IMR-90 (cell line): ENCODE measurements around the gene SYNM. TPM values are rescaled to one million over a fixed set of nuclear protein-coding genes. Genes with fewer than 3 reads are reported as not detected.

ENCODE experiments used
- ATAC-seq: fragments of 200-7000 bp; cut with Tn5 transposase; 2 replicates; pipeline ENCODE4 v1.9.1; 2020; ENCODE audit warnings: low read depth, mild to moderate bottlenecking, moderate library complexity
- BruUV-seq: library from RNA; stranded (reverse); fragments of 400-500 nt; replicated peaks from 2 replicates; lab custom pipeline; 2021; lab: Mats Ljungman, UMichigan
- CTCF ChIA-PET: fragments of 300-600 bp; formaldehyde crosslinking; extraction: SDS; loops from one replicate; lab custom pipeline; 2021; ENCODE audit warnings: antibody characterized with exemption; lab: Yijun Ruan, JAX
- POLR2A ChIA-PET: fragments of 300-600 bp; sonication (Branson Sonifier 250); formaldehyde crosslinking; loops from one replicate; lab custom pipeline; 2022; ENCODE audit warnings: antibody characterized with exemption; ENCODE audit not compliant: unreplicated experiment; lab: Charles Lee
- DNase-seq: peaks from one replicate; pipeline ENCODE4 v3.0.0; 2013
- H2AFZ ChIP-seq: replicated peaks from 2 replicates; pipeline ENCODE3; 2013; ENCODE audit warnings: low read length, mild to moderate bottlenecking; ENCODE audit not compliant: poor library complexity
- H2AK5ac ChIP-seq: 2 replicates; pipeline ENCODE4 v1.6.1; 2013; ENCODE audit warnings: low read depth, low read length, inconsistent platforms
- H2AK9ac ChIP-seq: replicated peaks from 2 replicates; pipeline ENCODE3; 2013; ENCODE audit warnings: mild to moderate bottlenecking, low read depth, low read length, moderate library complexity; ENCODE audit not compliant: poor library complexity
- H2BK120ac ChIP-seq: 2 replicates; pipeline ENCODE4 v1.6.1; 2013; ENCODE audit warnings: low read depth, low read length, inconsistent platforms
- H2BK15ac ChIP-seq: 3 replicates; pipeline ENCODE4 v1.6.1; 2013; ENCODE audit warnings: low read depth, low read length, inconsistent platforms
- H2BK20ac ChIP-seq: 2 replicates; pipeline ENCODE4 v1.6.1; 2013; ENCODE audit warnings: low read depth, mild to moderate bottlenecking, inconsistent platforms, low read length, moderate library complexity
- H2BK5ac ChIP-seq: 2 replicates; pipeline ENCODE4 v1.6.1; 2013; ENCODE audit warnings: mild to moderate bottlenecking, low read depth, low read length, inconsistent platforms; ENCODE audit not compliant: poor library complexity, severe bottlenecking
- H3K14ac ChIP-seq: replicated peaks from 2 replicates; pipeline ENCODE4 v1.6.1; 2013; ENCODE audit warnings: low read depth, low read length, inconsistent platforms
- H3K18ac ChIP-seq: 2 replicates; pipeline ENCODE4 v1.6.1; 2013; ENCODE audit warnings: low read depth, low read length, control low read depth
- H3K23ac ChIP-seq: 2 replicates; pipeline ENCODE4 v1.6.1; 2013; ENCODE audit warnings: low read depth, low read length, inconsistent platforms
- H3K27ac ChIP-seq: 2 replicates; pipeline ENCODE4 v1.5.1; 2013; ENCODE audit warnings: mild to moderate bottlenecking, control low read depth, low read length; ENCODE audit not compliant: insufficient read depth
- H3K27me3 ChIP-seq: 2 replicates; pipeline ENCODE4 v1.6.1; 2013; ENCODE audit warnings: low read length; ENCODE audit not compliant: control insufficient read depth, insufficient read depth
- H3K36me3 ChIP-seq: 2 replicates; pipeline ENCODE4 v1.6.1; 2013; ENCODE audit warnings: low read length, mixed read lengths; ENCODE audit not compliant: control insufficient read depth, insufficient read depth
- H3K4ac ChIP-seq: 2 replicates; pipeline ENCODE4 v1.6.1; 2013; ENCODE audit warnings: low read depth, low read length, inconsistent platforms
- H3K4me1 ChIP-seq: 2 replicates; pipeline ENCODE4 v1.6.1; 2013; ENCODE audit warnings: low read length, mixed read lengths; ENCODE audit not compliant: control insufficient read depth, insufficient read depth
- H3K4me2 ChIP-seq: 2 replicates; pipeline ENCODE4 v1.6.1; 2013; ENCODE audit warnings: low read depth, mild to moderate bottlenecking, control low read depth, low read length, moderate library complexity
- H3K4me3 ChIP-seq: 2 replicates; pipeline ENCODE4 v1.5.1; 2013; ENCODE audit warnings: low read depth, mild to moderate bottlenecking, control low read depth, low read length, moderate library complexity; ENCODE audit not compliant: insufficient read depth
- H3K56ac ChIP-seq: 2 replicates; pipeline ENCODE4 v1.6.1; 2013; ENCODE audit warnings: low read length, inconsistent platforms; ENCODE audit not compliant: insufficient read depth; ENCODE audit errors: extremely low read depth
- H3K79me1 ChIP-seq, 2 experiments: 2 replicates each; pipeline ENCODE4 v1.6.1; 2013; ENCODE audit warnings: low read length in 2 of 2, inconsistent platforms in 1 of 2, low read depth in 1 of 2
- H3K9ac ChIP-seq: 2 replicates; pipeline ENCODE4 v1.6.1; 2013; ENCODE audit warnings: low read depth, low read length, control low read depth
- H3K9me1 ChIP-seq: 2 replicates; pipeline ENCODE4 v1.6.1; 2013; ENCODE audit warnings: low read length, inconsistent platforms; ENCODE audit not compliant: insufficient read depth
- H3K9me3 ChIP-seq: 2 replicates; pipeline ENCODE4 v1.6.1; 2013; ENCODE audit warnings: low read length; ENCODE audit not compliant: control insufficient read depth, insufficient read depth
- H4K20me1 ChIP-seq: 2 replicates; pipeline ENCODE4 v1.6.1; 2013; ENCODE audit warnings: low read length, inconsistent platforms; ENCODE audit not compliant: insufficient read depth
- H4K5ac ChIP-seq: 2 replicates; pipeline ENCODE4 v1.6.1; 2013; ENCODE audit warnings: mild to moderate bottlenecking, low read depth, low read length, control low read depth
- H4K8ac ChIP-seq, 2 experiments: 2 replicates each; pipeline ENCODE4 v1.6.1; 2013; ENCODE audit warnings: low read depth in 2 of 2, low read length in 2 of 2, control low read depth in 1 of 2, inconsistent platforms in 1 of 2
- H4K91ac ChIP-seq: 2 replicates; pipeline ENCODE4 v1.6.1; 2013; ENCODE audit warnings: low read depth, low read length, inconsistent platforms; ENCODE audit not compliant: insufficient read depth
- BHLHE40 ChIP-seq: fragments of 150-350 bp; IDR thresholded peaks from 2 replicates; pipeline ENCODE4 v1.6.1; 2016; ENCODE audit warnings: mild to moderate bottlenecking, low read depth, low read length
- CEBPB ChIP-seq: IDR thresholded peaks from 2 replicates; pipeline ENCODE4 v1.6.1; 2012; ENCODE audit warnings: low read depth, low read length, improper control_type of control experiment
- CHD1 ChIP-seq: IDR thresholded peaks from 2 replicates; pipeline ENCODE4 v1.6.1; 2012; ENCODE audit warnings: low read depth, low read length, improper control_type of control experiment
- CTCF ChIP-seq: conservative IDR thresholded peaks from 2 replicates; pipeline ENCODE4 v1.5.1; 2012; ENCODE audit warnings: mild to moderate bottlenecking, low read depth, low read length, improper control_type of control experiment
- FOS ChIP-seq: fragments of 150-350 bp; IDR thresholded peaks from 2 replicates; pipeline ENCODE4 v1.6.1; 2016; ENCODE audit warnings: low read depth, low read length
- MAFK ChIP-seq: IDR thresholded peaks from 2 replicates; pipeline ENCODE4 v1.6.1; 2012; ENCODE audit warnings: low read depth, low read length, improper control_type of control experiment
- MAZ ChIP-seq: IDR thresholded peaks from 2 replicates; pipeline ENCODE4 v1.6.1; 2012; ENCODE audit warnings: low read depth, mild to moderate bottlenecking, low read length, improper control_type of control experiment, moderate library complexity, borderline replicate concordance
- MXI1 ChIP-seq: IDR thresholded peaks from 2 replicates; pipeline ENCODE4 v1.6.1; 2012; ENCODE audit warnings: low read depth, mild to moderate bottlenecking, low read length, moderate library complexity, borderline replicate concordance
- NFE2L2 ChIP-seq: fragments of 150-350 bp; IDR thresholded peaks from 2 replicates; pipeline ENCODE4 v1.6.1; 2016; ENCODE audit warnings: low read depth, mild to moderate bottlenecking, low read length
- POLR2A ChIP-seq: IDR thresholded peaks from 2 replicates; pipeline ENCODE4 v1.6.1; 2012; ENCODE audit warnings: mild to moderate bottlenecking, low read depth, low read length
- RAD21 ChIP-seq: IDR thresholded peaks from 2 replicates; pipeline ENCODE4 v1.6.1; 2012; ENCODE audit warnings: low read length, improper control_type of control experiment
- RCOR1 ChIP-seq: IDR thresholded peaks from 2 replicates; pipeline ENCODE4 v1.6.1; 2012; ENCODE audit warnings: mild to moderate bottlenecking, low read length, improper control_type of control experiment; ENCODE audit not compliant: insufficient replicate concordance
- RFX5 ChIP-seq: IDR thresholded peaks from 2 replicates; pipeline ENCODE4 v1.8.0; 2012; ENCODE audit warnings: low read depth, mild to moderate bottlenecking, low read length, moderate library complexity
- SMC3 ChIP-seq: fragments of 150-350 bp; IDR thresholded peaks from 2 replicates; pipeline ENCODE4 v1.6.1; 2016; ENCODE audit warnings: low read depth, mild to moderate bottlenecking, antibody characterized with exemption, low read length, moderate library complexity
- USF2 ChIP-seq: fragments of 150-350 bp; IDR thresholded peaks from 2 replicates; pipeline ENCODE4 v1.6.1; 2017; ENCODE audit warnings: mild to moderate bottlenecking, antibody characterized with exemption, low read length, low read depth
- WGBS, 2 experiments: methylation state at CpG; one replicate each; pipeline versions ENCODE4 v1.1.5 to v1.1.7; 2013; ENCODE audit warnings: missing lambda C conversion rate in 2 of 2; ENCODE audit not compliant: insufficient read length in 1 of 2; ENCODE audit errors: extremely low coverage in 2 of 2; 5-methylcytosine and 5-hydroxymethylcytosine counted together
- dilution Hi-C: fragments of 300-500 bp; cut with HindIII; formaldehyde crosslinking; loops from one replicate; pipeline ENCODE4 v1.14.3; 2018; ENCODE audit warnings: low sequenced_read_pairs; ENCODE audit not compliant: unreplicated experiment
- in situ Hi-C: fragments of 300-500 bp; cut with MboI; formaldehyde crosslinking; loops from 3 replicates; pipeline ENCODE4 v1.14.3; 2019; ENCODE audit warnings: low sequenced_read_pairs, inconsistent platforms, mixed read lengths
- intact Hi-C: fragments of 100-400 bp; cut with micrococcal nuclease; formaldehyde crosslinking; loops from 2 replicates; pipeline ENCODE4 v1.10.0; 2022
- polyA plus RNA-seq, 3 experiments: library from polyadenylated mRNA; depleted of rRNA; stranded (reverse); fragments of >200 nt; gene quantifications; 2 replicates each; pipeline ENCODE4 v1.2.3, GENCODE V29; 2012; ENCODE audit warnings: low replicate concordance in 1 of 3
- total RNA-seq: library from RNA; depleted of rRNA; stranded (reverse); fragments of >200 nt; gene quantifications from 2 replicates; pipeline ENCODE4 v1.2.3, GENCODE V29; 2012
- TF ChIP-seq, protein P1 (sequence below): fragments of 150-350 bp; IDR thresholded peaks from 2 replicates; pipeline ENCODE4 v1.6.1; 2016; ENCODE audit warnings: low read depth, mild to moderate bottlenecking, low read length, moderate library complexity, borderline replicate concordance

SYNM gene
- total and polyA plus RNA-seq, 2 of the 4 experiments (the other 2 are of a cell fraction), result 2.1 to 3.4 TPM

GRCh38 chr15:99165956-99166689, 61.2 kb downstream of the SYNM start:
- peaks cover 27% of the 10 kb centered on the region for H3K9me1 ChIP-seq
- H2BK5ac ChIP-seq, result no peak overlapping the region
- no peak overlapping the region for H3K14ac ChIP-seq
- no peak overlapping the region for H4K91ac ChIP-seq
- ChIA-PET POLR2A (no interaction called here), CTCF (no interaction called here)
- 93% methylated on average over 15 of the region's 23 CpGs; no CpG with 5 or more reads in 1 of the 2 experiments for WGBS, 2 experiments
- H3K27ac ChIP-seq, result no peak overlapping the region
- H2AFZ ChIP-seq, result no peak overlapping the region
- H2AK9ac ChIP-seq, result no peak overlapping the region
- TF ChIP-seq FOS (no peak), RFX5 (no peak), MAFK (no peak), CEBPB (no peak), CTCF (no peak), POLR2A (no peak), BHLHE40 (no peak), SMC3 (no peak), CHD1 (no peak), RAD21 (no peak), RCOR1 (no peak), NFE2L2 (no peak), MXI1 (no peak), MAZ (no peak), USF2 (no peak)
- TF ChIP-seq, protein P1, sequence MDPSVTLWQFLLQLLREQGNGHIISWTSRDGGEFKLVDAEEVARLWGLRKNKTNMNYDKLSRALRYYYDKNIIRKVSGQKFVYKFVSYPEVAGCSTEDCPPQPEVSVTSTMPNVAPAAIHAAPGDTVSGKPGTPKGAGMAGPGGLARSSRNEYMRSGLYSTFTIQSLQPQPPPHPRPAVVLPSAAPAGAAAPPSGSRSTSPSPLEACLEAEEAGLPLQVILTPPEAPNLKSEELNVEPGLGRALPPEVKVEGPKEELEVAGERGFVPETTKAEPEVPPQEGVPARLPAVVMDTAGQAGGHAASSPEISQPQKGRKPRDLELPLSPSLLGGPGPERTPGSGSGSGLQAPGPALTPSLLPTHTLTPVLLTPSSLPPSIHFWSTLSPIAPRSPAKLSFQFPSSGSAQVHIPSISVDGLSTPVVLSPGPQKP, result no peak
- in situ Hi-C loops, result no loop called here
- no peak overlapping the region for H2BK20ac ChIP-seq
- H3K56ac ChIP-seq, result no peak overlapping the region
- no peak overlapping the region for H4K5ac ChIP-seq
- H3K9me3 ChIP-seq, result no peaks in the 10 kb centered on the region
- H3K4me3 ChIP-seq, result no peak overlapping the region
- H3K4me2 ChIP-seq, result no peak overlapping the region
- no peak overlapping the region for H3K23ac ChIP-seq
- H2BK120ac ChIP-seq, result no peak overlapping the region
- no peak overlapping the region for H2AK5ac ChIP-seq
- DNase-seq (no peak), ATAC-seq (no peak)
- dilution Hi-C loops, result no loop called here
- H4K8ac ChIP-seq, result no peak overlapping the region
- H3K36me3 ChIP-seq, result peaks cover 15% of the 10 kb centered on the region
- intact Hi-C loops, result no loop called here
- no peak overlapping the region; the same call in 1 of the 2 replicates for H3K4ac ChIP-seq
- no peak overlapping the region for H3K18ac ChIP-seq
- no peak overlapping the region for H2BK15ac ChIP-seq
- H4K20me1 ChIP-seq, result peaks cover 8% of the 10 kb centered on the region; the same call in 1 of the 2 replicates
- BruUV-seq, result no TSS peak
- peaks cover 3 to 14% of the 10 kb centered on the region in 2 experiments; a peak in 3 of 4 replicates for H3K79me1 ChIP-seq
- peaks cover 20% of the 10 kb centered on the region for H3K4me1 ChIP-seq
- no peaks in the 10 kb centered on the region for H3K27me3 ChIP-seq
- H3K9ac ChIP-seq, result no peak overlapping the region
